BE2C (cell line): Measurements from ENCODE around the gene CAMLG. TPM values are rescaled to one million over a fixed set of nuclear protein-coding genes. Genes with fewer than 3 reads are reported as not detected.
"Not testable (repeated sequence)": the region's sequence is repeated elsewhere in the genome, so short reads cannot be mapped to it uniquely, and the experiment has no call there.

Experiments used
- DNase-seq: peaks from one replicate; pipeline ENCODE4 v3.0.0-alpha.2; 2020
- H3K27me3 ChIP-seq: fragments of 250-450 bp; sonication (Bioruptor Pico); 2 replicates; pipeline ENCODE4 v1.5.1; 2020; ENCODE audit warnings: mild to moderate bottlenecking
- H3K36me3 ChIP-seq: fragments of 250-450 bp; sonication (Bioruptor Pico); 2 replicates; pipeline ENCODE4 v1.5.1; 2020; ENCODE audit warnings: mild to moderate bottlenecking
- H3K4me1 ChIP-seq: fragments of 250-450 bp; sonication (Bioruptor Pico); 2 replicates; pipeline ENCODE4 v1.5.1; 2020
- H3K4me3 ChIP-seq: 2 replicates; pipeline ENCODE4 v1.5.1; 2011; ENCODE audit warnings: low read depth, low read length
- H3K9me3 ChIP-seq: fragments of 250-450 bp; sonication (Bioruptor Pico); 2 replicates; pipeline ENCODE4 v1.5.1; 2020
- polyA plus RNA-seq: library from polyadenylated mRNA; unstranded; fragments of >200 nt; gene quantifications from one replicate; pipeline ENCODE4 v1.2.1, GENCODE V29; 2012; ENCODE audit warnings: low read depth, missing spikeins; ENCODE audit not compliant: insufficient read length, insufficient read depth
- TF ChIP-seq, protein P1 (sequence below): IDR thresholded peaks from 2 replicates; pipeline ENCODE4 v1.5.1; 2012; ENCODE audit warnings: mild to moderate bottlenecking, low read depth, low read length

CAMLG gene
- polyA plus RNA-seq = 66.0 TPM

DNA sequence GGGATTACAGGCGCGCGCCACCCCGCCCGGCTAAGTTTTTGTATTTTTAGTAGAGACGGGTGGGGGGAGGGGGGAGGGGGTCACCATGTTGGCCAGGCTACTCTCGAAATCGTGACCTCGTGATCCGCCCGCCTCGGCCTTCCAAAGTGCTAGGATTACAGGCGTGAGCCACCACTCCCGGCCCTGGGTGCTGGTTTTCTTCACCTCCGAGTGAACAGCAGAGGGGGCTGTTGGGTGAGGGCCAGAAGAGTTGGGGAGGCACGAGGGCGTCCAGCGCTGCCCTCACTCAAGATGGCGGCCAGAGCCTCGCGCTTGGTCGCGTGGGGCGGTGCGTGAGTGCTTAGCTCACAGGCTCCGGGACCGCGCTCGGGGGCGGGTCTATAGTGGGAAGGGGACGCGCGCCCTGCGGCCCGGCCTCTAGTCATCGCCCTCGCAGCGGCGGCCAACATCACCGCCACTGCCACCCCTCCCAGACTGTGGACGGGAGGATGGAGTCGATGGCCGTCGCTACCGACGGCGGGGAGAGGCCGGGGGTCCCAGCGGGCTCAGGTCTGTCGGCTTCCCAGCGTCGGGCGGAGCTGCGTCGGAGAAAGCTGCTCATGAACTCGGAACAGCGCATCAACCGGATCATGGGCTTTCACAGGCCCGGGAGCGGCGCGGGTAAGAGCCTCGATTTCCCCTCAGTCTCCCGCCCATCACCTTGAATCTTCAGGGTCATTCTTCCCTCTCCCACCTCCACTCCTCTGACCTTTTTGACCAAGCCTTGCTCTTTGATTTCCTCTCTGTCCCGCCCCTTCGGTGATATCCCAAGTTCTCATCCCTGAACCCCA is at the start of gene CAMLG:
CAMLG (plus strand) TSS at position 416 of the 830 bp plus-strand sequence; CDS start at position 489, 73 bp downstream.
- TF ChIP-seq, protein P1, sequence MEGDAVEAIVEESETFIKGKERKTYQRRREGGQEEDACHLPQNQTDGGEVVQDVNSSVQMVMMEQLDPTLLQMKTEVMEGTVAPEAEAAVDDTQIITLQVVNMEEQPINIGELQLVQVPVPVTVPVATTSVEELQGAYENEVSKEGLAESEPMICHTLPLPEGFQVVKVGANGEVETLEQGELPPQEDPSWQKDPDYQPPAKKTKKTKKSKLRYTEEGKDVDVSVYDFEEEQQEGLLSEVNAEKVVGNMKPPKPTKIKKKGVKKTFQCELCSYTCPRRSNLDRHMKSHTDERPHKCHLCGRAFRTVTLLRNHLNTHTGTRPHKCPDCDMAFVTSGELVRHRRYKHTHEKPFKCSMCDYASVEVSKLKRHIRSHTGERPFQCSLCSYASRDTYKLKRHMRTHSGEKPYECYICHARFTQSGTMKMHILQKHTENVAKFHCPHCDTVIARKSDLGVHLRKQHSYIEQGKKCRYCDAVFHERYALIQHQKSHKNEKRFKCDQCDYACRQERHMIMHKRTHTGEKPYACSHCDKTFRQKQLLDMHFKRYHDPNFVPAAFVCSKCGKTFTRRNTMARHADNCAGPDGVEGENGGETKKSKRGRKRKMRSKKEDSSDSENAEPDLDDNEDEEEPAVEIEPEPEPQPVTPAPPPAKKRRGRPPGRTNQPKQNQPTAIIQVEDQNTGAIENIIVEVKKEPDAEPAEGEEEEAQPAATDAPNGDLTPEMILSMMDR = peak; percentile 72
- peaks cover 14% of the 10 kb centered on the region for H3K36me3 ChIP-seq
- peak; percentile 99 for DNase-seq
- peak within 1 kb of the TSS; percentile 100 for H3K4me3 ChIP-seq
- H3K4me1 ChIP-seq = no peaks in the 10 kb centered on the region
- no peaks in the 10 kb centered on the region for H3K9me3 ChIP-seq
- H3K27me3 ChIP-seq = no peaks in the 10 kb centered on the region

DNA sequence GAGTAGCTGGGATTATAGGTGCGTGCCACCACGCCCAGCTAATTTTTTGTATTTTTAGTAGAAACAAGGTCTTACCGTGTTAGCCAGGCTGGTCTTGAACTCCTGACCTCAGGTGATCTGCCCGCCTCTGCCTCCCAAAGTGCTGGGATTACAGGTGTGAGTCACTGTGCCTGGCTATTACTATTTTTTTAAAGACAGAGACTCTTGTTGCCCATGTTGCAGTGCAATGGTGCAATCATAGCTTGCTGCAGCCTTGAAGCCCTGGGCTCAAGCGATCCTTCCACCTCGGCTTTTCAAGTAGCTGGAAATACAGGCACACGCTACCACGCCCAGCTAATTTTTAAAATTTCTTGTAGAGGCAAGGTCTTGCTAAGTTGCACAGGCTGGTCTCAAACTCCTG is 48.2 kb upstream of the CAMLG start:
- H3K36me3 ChIP-seq = peaks cover 54% of the 10 kb centered on the region
- DNase-seq, H3K4me1 ChIP-seq: not testable (repeated sequence)

DNA sequence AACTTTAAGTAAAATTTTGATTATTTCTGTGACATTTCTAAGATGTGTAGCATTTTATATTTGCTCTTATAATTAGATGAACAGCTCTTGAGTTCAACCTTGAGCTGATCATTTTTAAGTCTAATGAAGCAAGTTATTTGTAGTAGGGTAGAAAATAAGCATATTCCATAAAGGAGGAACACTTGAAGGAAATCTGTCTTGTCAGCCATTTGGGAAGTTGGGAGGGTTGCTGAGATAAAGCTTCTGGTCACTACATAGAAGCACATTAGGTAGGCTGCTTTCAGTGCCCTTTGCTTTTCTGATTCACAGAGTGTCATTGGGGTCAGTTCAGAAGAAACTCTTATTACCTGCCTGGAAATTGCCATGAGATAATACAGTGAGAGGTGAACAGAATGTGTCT is 45.6 kb upstream of the CAMLG start:
- H3K36me3 ChIP-seq = peaks cover 48% of the 10 kb centered on the region
- TF ChIP-seq, protein P1 = no peak

More for the DNA sequence above, 48.2 kb upstream of the CAMLG start:
- H3K9me3 ChIP-seq, H3K4me3 ChIP-seq, H3K27me3 ChIP-seq: not testable (repeated sequence)

GRCh38 chr5:134708301-134708700 is 30.0 kb upstream of the CAMLG start:
- H3K9me3 ChIP-seq = no peaks in the 10 kb centered on the region
- H3K4me1 ChIP-seq = no peaks in the 10 kb centered on the region
- H3K36me3 ChIP-seq = peaks cover 55% of the 10 kb centered on the region
- DNase-seq = no peak
- no peaks in the 10 kb centered on the region for H3K27me3 ChIP-seq
- no peak overlapping the region for H3K4me3 ChIP-seq
- TF ChIP-seq, protein P1 = no peak

More for the DNA sequence above, 45.6 kb upstream of the CAMLG start:
- H3K4me1 ChIP-seq = no peaks in the 10 kb centered on the region
- no peaks in the 10 kb centered on the region for H3K9me3 ChIP-seq
- no peaks in the 10 kb centered on the region for H3K27me3 ChIP-seq
- no peak overlapping the region for H3K4me3 ChIP-seq
- DNase-seq = no peak

GRCh38 chr5:134714120-134714519 is 24.2 kb upstream of the CAMLG start:
- H3K4me3 ChIP-seq = no peak overlapping the region
- TF ChIP-seq, protein P1 = no peak
- H3K27me3 ChIP-seq = no peaks in the 10 kb centered on the region
- peaks cover 26% of the 10 kb centered on the region for H3K36me3 ChIP-seq
- no peaks in the 10 kb centered on the region for H3K4me1 ChIP-seq
- H3K9me3 ChIP-seq = no peaks in the 10 kb centered on the region
- no peak for DNase-seq

DNA sequence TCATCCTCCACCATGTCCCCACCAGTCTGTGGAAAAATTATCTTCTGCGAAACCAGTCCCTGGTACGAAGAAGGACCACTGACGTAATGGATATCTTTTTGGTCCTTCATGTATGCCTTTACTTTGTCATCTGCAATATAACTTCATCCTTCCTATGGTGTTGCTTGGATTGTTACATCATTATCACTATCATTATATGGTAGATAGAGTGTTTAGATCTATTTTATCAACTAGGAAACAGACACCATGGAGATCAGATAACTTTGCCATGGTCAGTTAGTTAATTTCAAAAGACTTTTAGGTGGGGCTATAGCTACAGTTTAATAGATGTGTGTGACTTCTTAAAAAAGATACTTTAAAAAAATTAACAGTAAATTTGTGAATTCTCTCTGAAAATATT is 23.8 kb upstream of the CAMLG start:
- Histone ChIP-seq H3K4me1 (no peaks in the 10 kb centered on the region), H3K27me3 (no peaks in the 10 kb centered on the region), H3K9me3 (no peaks in the 10 kb centered on the region), H3K4me3 (no peak overlapping the region), H3K36me3 (peaks cover 23% of the 10 kb centered on the region)
- TF ChIP-seq, protein P1 = no peak
- DNase-seq = no peak

- H3K4me3 ChIP-seq, H3K27me3 ChIP-seq, DNase-seq, H3K9me3 ChIP-seq, H3K4me1 ChIP-seq: not testable (repeated sequence)
- H3K36me3 ChIP-seq = peaks cover 22% of the 10 kb centered on the region
Observed at GRCh38 chr5:134715466-134715865, 22.9 kb upstream of the CAMLG start.
